HG03103 (cell line): Measurements from ENCODE around the gene ITGA8.
A peak's percentile ranks its signal among the peaks of the same experiment; 100 is the strongest.
"Not testable (repeated sequence)": the region's sequence is repeated elsewhere in the genome, so short reads cannot be mapped to it uniquely, and the experiment has no call there.

ENCODE experiments used
- ATAC-seq: cut with Tn5 transposase; IDR thresholded peaks from one replicate; pipeline ENCODE4 v1.9.1; 2021; ENCODE audit warnings: low read depth; ENCODE audit not compliant: unreplicated experiment

ITGA8 gene

GRCh38 chr10:15695852-15696251, 23.9 kb downstream of the ITGA8 start:
- no peak for ATAC-seq

GRCh38 chr10:15690031-15690430, 29.7 kb downstream of the ITGA8 start:
- ATAC-seq = no peak

GRCh38 chr10:15684768-15685167, 35.0 kb downstream of the ITGA8 start:
- peak; percentile 67 for ATAC-seq

GRCh38 chr10:15681076-15681475, 38.6 kb downstream of the ITGA8 start:
- no peak for ATAC-seq

GRCh38 chr10:15678851-15679250, 40.9 kb downstream of the ITGA8 start:
- ATAC-seq = no peak

GRCh38 chr10:15672469-15672868, 47.3 kb downstream of the ITGA8 start:
- no peak for ATAC-seq

GRCh38 chr10:15670880-15671279, 48.8 kb downstream of the ITGA8 start:
- ATAC-seq = no peak

- no peak for ATAC-seq
Observed at GRCh38 chr10:15661574-15661973, 58.1 kb downstream of the ITGA8 start.

GRCh38 chr10:15660990-15661389, 58.7 kb downstream of the ITGA8 start:
- ATAC-seq = no peak

GRCh38 chr10:15658069-15658702, 61.5 kb downstream of the ITGA8 start:
- no peak for ATAC-seq

- no peak for ATAC-seq
Observed at GRCh38 chr10:15652757-15653156, 67.0 kb downstream of the ITGA8 start.

GRCh38 chr10:15652117-15652516, 67.6 kb downstream of the ITGA8 start:
- ATAC-seq = no peak

GRCh38 chr10:15651175-15651574, 68.5 kb downstream of the ITGA8 start:
- no peak for ATAC-seq

GRCh38 chr10:15642095-15642494, 77.6 kb downstream of the ITGA8 start:
- no peak for ATAC-seq

- no peak for ATAC-seq
Observed at GRCh38 chr10:15640536-15641085, 79.1 kb downstream of the ITGA8 start.

- no peak for ATAC-seq
Observed at GRCh38 chr10:15636446-15636845, 83.3 kb downstream of the ITGA8 start.

GRCh38 chr10:15632456-15633091, 87.1 kb downstream of the ITGA8 start:
- ATAC-seq = no peak

- ATAC-seq = not testable (repeated sequence)
Observed at GRCh38 chr10:15631205-15631604, 88.5 kb downstream of the ITGA8 start.

GRCh38 chr10:15630353-15630752, 89.4 kb downstream of the ITGA8 start:
- ATAC-seq = no peak

- ATAC-seq = no peak
Observed at GRCh38 chr10:15627617-15628196, 92.0 kb downstream of the ITGA8 start.

GRCh38 chr10:15626937-15627336, 92.8 kb downstream of the ITGA8 start:
- ATAC-seq = no peak

- no peak for ATAC-seq
Observed at GRCh38 chr10:15625261-15625660, 94.5 kb downstream of the ITGA8 start.
